Measurements from ENCODE around the gene ZFYVE28.

- TF ChIP-seq REST (IDR thresholded peaks at IDR 0.05; ENCODE audit: insufficient read depth in 1 of 2, low read depth in 2 of 2, low read length in 2 of 2): no peak
- no peak for TF ChIP-seq SIN3A (IDR thresholded peaks at IDR 0.05; ENCODE audit: borderline replicate concordance, insufficient read depth, low read length)
- TF ChIP-seq POLR2AphosphoS5 (IDR thresholded peaks at IDR 0.05; ENCODE audit: low read depth, low read length): no peak
- no peak for TF ChIP-seq TAF1 (IDR thresholded peaks at IDR 0.05; ENCODE audit: borderline replicate concordance, insufficient read depth, low read length)
These were observed 76.4 kb downstream of the ZFYVE28 start for GRCh38 chr4:2341911-2342652.
